PC-3 (cell line): Measurements from ENCODE around the gene CERT1. TPM values are rescaled to one million over a fixed set of nuclear protein-coding genes. Genes with fewer than 3 reads are reported as not detected.

ENCODE experiments used
- ATAC-seq: fragments of 200-7000 bp; cut with Tn5 transposase; 2 replicates; pipeline ENCODE4 v1.9.1; 2020; ENCODE audit warnings: mild to moderate bottlenecking, moderate library complexity
- BruUV-seq: library from RNA; stranded (reverse); fragments of 400-500 nt; replicated peaks from 2 replicates; lab custom pipeline; 2021; lab: Mats Ljungman, UMichigan
- CTCF ChIA-PET: fragments of 300-600 bp; sonication (Branson Sonifier 250); formaldehyde crosslinking; loops from one replicate; lab custom pipeline; 2022; ENCODE audit warnings: antibody characterized with exemption; lab: Charles Lee
- POLR2A ChIA-PET: fragments of 300-600 bp; sonication (Branson Sonifier 250); formaldehyde crosslinking; loops from one replicate; lab custom pipeline; 2022; ENCODE audit warnings: antibody characterized with exemption; ENCODE audit not compliant: unreplicated experiment; lab: Charles Lee
- DNase-seq: peaks from one replicate; pipeline ENCODE4 v3.0.0-alpha.2; 2015
- H2AFZ ChIP-seq: fragments of 300-600 bp; sonication (generic); 2 replicates; pipeline ENCODE4 v1.6.0; 2016; ENCODE audit warnings: antibody characterized with exemption, low read length
- H3F3A ChIP-seq: fragments of 300-600 bp; sonication (generic); one replicate; pipeline ENCODE4 v1.6.0; 2017; ENCODE audit warnings: antibody characterized with exemption, low read length, control low read depth, mild to moderate bottlenecking; ENCODE audit not compliant: unreplicated experiment
- H3K27ac ChIP-seq: fragments of 300-600 bp; sonication (generic); 2 replicates; pipeline ENCODE4 v1.5.1; 2016; ENCODE audit warnings: mild to moderate bottlenecking, low read length
- H3K27me3 ChIP-seq: fragments of 300-600 bp; sonication (generic); 2 replicates; pipeline ENCODE4 v1.6.1; 2016; ENCODE audit warnings: low read length, mixed read lengths
- H3K36me3 ChIP-seq: fragments of 300-600 bp; sonication (generic); 2 replicates; pipeline ENCODE4 v1.6.1; 2016; ENCODE audit warnings: low read depth, mixed run types, low read length, mixed read lengths
- H3K4me1 ChIP-seq: fragments of 300-600 bp; sonication (generic); 2 replicates; pipeline ENCODE4 v1.5.1; 2016; ENCODE audit warnings: low read length; ENCODE audit not compliant: insufficient read depth
- H3K4me2 ChIP-seq: fragments of 300-600 bp; sonication (generic); 2 replicates; pipeline ENCODE4 v1.6.0; 2016; ENCODE audit warnings: low read length
- H3K4me3 ChIP-seq: fragments of 300-600 bp; sonication (generic); 2 replicates; pipeline ENCODE4 v1.5.1; 2016; ENCODE audit warnings: mild to moderate bottlenecking, low read length, mixed read lengths
- H3K79me2 ChIP-seq: fragments of 300-600 bp; sonication (generic); 2 replicates; pipeline ENCODE4 v1.6.1; 2017; ENCODE audit warnings: low read length, mixed read lengths
- H3K9ac ChIP-seq: fragments of 300-600 bp; sonication (generic); 2 replicates; pipeline ENCODE4 v1.6.0; 2016; ENCODE audit warnings: mild to moderate bottlenecking, low read length
- H3K9me2 ChIP-seq: fragments of 300-600 bp; sonication (generic); replicated peaks from 2 replicates; pipeline ENCODE4 v1.6.1; 2016; ENCODE audit warnings: mixed run types, low read length, mixed read lengths
- H3K9me3 ChIP-seq: fragments of 300-600 bp; sonication (generic); 2 replicates; pipeline ENCODE4 v1.6.1; 2016; ENCODE audit warnings: low read length, mixed read lengths
- H4K20me1 ChIP-seq: fragments of 300-600 bp; sonication (generic); 2 replicates; pipeline ENCODE4 v1.6.1; 2016; ENCODE audit warnings: low read length, mixed read lengths
- CTCF ChIP-seq: fragments of 300-600 bp; sonication (generic); conservative IDR thresholded peaks from 2 replicates; pipeline ENCODE4 v1.5.1; 2017; ENCODE audit warnings: antibody characterized with exemption, low read depth, mild to moderate bottlenecking, low read length
- EZH2 ChIP-seq: fragments of 300-600 bp; sonication (generic); IDR thresholded peaks from one replicate; pipeline ENCODE4 v1.6.1; 2017; ENCODE audit warnings: antibody characterized with exemption, mild to moderate bottlenecking, low read length; ENCODE audit not compliant: unreplicated experiment
- EZH2phosphoT487 ChIP-seq: fragments of 300-600 bp; sonication (generic); IDR thresholded peaks from 2 replicates; pipeline ENCODE4 v1.6.1; 2018; ENCODE audit warnings: mild to moderate bottlenecking, antibody characterized with exemption, low read length, borderline replicate concordance
- intact Hi-C: fragments of 100-400 bp; cut with micrococcal nuclease; formaldehyde crosslinking; loops from 2 replicates; pipeline ENCODE4 v1.9.0; 2023
- total RNA-seq: library from RNA; depleted of rRNA; stranded (reverse); fragments of >200 nt; gene quantifications from 2 replicates; pipeline ENCODE4 v1.2.3, GENCODE V29; 2014

CERT1 gene
- total RNA-seq, 1 experiment from 2014 or later: 5.6 TPM

DNA sequence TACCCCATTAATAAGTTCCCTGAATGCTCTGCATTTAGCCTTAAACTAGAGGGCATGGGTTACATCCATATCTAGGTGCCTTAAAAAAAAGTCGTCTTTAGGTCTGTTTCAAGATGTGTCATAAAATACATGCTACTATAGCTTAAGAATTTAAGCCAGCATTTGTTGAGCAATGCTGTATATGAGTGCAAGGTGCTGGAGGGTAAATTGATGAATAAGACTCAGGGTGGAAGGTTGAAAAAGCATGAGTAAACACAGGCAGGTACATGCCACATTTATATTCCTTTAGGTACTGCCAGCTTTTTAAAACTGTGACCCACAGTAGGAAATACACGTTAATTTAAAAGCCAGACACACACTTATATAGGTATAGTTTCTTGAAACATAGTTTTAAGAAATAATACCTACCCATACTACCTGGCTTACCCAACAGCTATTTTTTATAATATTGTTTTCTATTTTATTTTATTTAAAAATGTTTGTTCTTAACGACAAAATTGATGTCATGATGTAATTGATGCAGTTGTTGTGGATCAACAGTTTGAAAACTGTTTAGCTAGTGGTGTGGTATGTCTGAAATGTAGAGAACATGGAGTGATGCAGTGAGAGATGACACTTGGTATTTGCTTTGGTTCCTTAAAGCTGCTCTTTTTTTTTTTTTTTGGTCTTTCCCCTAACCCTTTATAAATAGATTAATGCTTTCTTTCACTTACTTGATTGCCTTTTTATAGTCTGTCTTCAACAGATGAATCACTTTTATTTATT, 170.5 kb downstream of the CERT1 start:
- Histone ChIP-seq H4K20me1 (peaks cover 33% of the 10 kb centered on the region), H3K4me1 (peaks cover 32% of the 10 kb centered on the region), H3K79me2 (peaks cover 71% of the 10 kb centered on the region), H3K27ac (peak overlapping the region; percentile 10; the same call in 1 of the 2 replicates), H3F3A (no peaks in the 10 kb centered on the region), H3K4me3 (no peak overlapping the region), H2AFZ (no peak overlapping the region), H3K27me3 (no peaks in the 10 kb centered on the region), H3K9me3 (no peaks in the 10 kb centered on the region), H3K9me2 (no peaks in the 10 kb centered on the region), H3K36me3 (peaks cover 14% of the 10 kb centered on the region), H3K4me2 (peak overlapping the region; percentile 48), H3K9ac (no peak overlapping the region)
- ChIA-PET POLR2A (interaction anchor here (0.6 kb wide), 1 partner anchor 393 kb away, joined by 3 read pairs; no protein-coding TSS in a partner anchor), CTCF (no interaction called here)
- intact Hi-C loops: no loop called here
- ATAC-seq (no peak), DNase-seq (peak; percentile 80)
- BruUV-seq: no TSS peak
- TF ChIP-seq EZH2phosphoT487: no peak
- no peak for TF ChIP-seq CTCF
- TF ChIP-seq EZH2: no peak

DNA sequence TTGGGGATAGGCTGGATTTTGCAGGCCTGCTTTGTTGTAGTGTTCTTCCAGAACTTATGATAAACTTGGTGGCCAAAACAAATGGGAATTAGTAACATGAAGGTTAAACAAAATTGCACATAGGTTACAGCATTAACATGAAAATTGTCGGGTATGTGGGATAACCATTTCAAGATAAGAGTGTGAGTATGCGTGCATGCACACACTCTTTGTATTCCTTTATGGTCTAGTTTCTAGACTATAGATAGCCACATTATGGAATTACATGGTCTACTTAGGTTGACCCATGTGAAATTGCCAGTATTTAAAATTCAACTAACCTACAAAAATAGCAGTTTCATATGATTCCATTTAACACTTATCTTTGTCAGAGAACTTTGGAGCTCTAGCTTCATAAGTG, 173.0 kb downstream of the CERT1 start:
- CTCF ChIA-PET: no interaction called here
- BruUV-seq: no TSS peak

More for the DNA sequence above, 173.0 kb downstream of the CERT1 start:
- peak overlapping the region; percentile 87 for H3K9ac ChIP-seq
- intact Hi-C loops: loop anchor here (5.0 kb wide), 1 partner anchor 286 kb away; the partner anchor contains the start of gene GCNT4
- H4K20me1 ChIP-seq: peaks cover 33% of the 10 kb centered on the region
- H3K79me2 ChIP-seq: peaks cover 64% of the 10 kb centered on the region
- POLR2A ChIA-PET: interaction anchor here (0.7 kb wide), 1 partner anchor 8 kb away, joined by 3 read pairs; no protein-coding TSS in a partner anchor
- peaks cover 33% of the 10 kb centered on the region for H3K4me1 ChIP-seq
- peak overlapping the region; percentile 93 for H3K4me2 ChIP-seq
- H3K9me2 ChIP-seq: no peaks in the 10 kb centered on the region
- H2AFZ ChIP-seq: no peak overlapping the region
- peaks cover under 1% of the 10 kb centered on the region for H3K36me3 ChIP-seq
- no peaks in the 10 kb centered on the region for H3K27me3 ChIP-seq
- no peaks in the 10 kb centered on the region for H3F3A ChIP-seq
- ATAC-seq: no peak
- H3K4me3 ChIP-seq: peak overlapping the region; percentile 99
- H3K27ac ChIP-seq: no peak overlapping the region
- no peaks in the 10 kb centered on the region for H3K9me3 ChIP-seq
- TF ChIP-seq CTCF: no peak
- no peak for TF ChIP-seq EZH2phosphoT487
- no peak for TF ChIP-seq EZH2
- DNase-seq: no peak
